ENCODE measurements around the gene PPIB. TPM values are rescaled to one million over a fixed set of nuclear protein-coding genes. Genes with fewer than 3 reads are reported as not detected.

The PPIB gene
- total and polyA plus RNA-seq, 8 donors: 116 to 582 (median 268) TPM

GRCh38 chr15:64209680-64210334 is 47.0 kb upstream of the PPIB start:
- H3K4me1 ChIP-seq: no peaks in the 10 kb centered on the region
- no peaks in the 10 kb centered on the region for H3K27me3 ChIP-seq
- H3K27ac ChIP-seq: no peak overlapping the region
- peak in 1 of 2 donors; percentile 74 for DNase-seq
- no peaks in the 10 kb centered on the region for H3K9me3 ChIP-seq
- peaks cover 0 to 46% (median 40%) of the 10 kb centered on the region in 4 donors for H3K36me3 ChIP-seq
- WGBS, 5 donors: 34 to 46% (median 38%) methylated on average over 3 of the region's 3 CpGs
- TF ChIP-seq POLR2AphosphoS5 (IDR thresholded peaks at IDR 0.05): no peak
- TF ChIP-seq EP300 (IDR thresholded peaks at IDR 0.05): no peak
- no peak for TF ChIP-seq POLR2A (IDR thresholded peaks at IDR 0.05)
- peak in 4 of 7 experiments; percentile 23 to 30 (median 24) for TF ChIP-seq CTCF (IDR thresholded peaks at IDR 0.05)
- no peak overlapping the region for H3K4me3 ChIP-seq
- intact Hi-C loops (cut with DNase I; ENCODE audit: low total_unique reads): loop anchor here (10.0 kb wide), 1 partner anchor 145 kb away; the partner anchor contains the start of gene CSNK1G1

GRCh38 chr15:64205202-64205601 is 42.4 kb upstream of the PPIB start:
- no peak overlapping the region for H3K4me3 ChIP-seq
- intact Hi-C loops (cut with DNase I; ENCODE audit: low total_unique reads): no loop called here
- no peak for DNase-seq
- peaks cover 18 to 60% (median 57%) of the 10 kb centered on the region in 4 donors for H3K36me3 ChIP-seq
- no peaks in the 10 kb centered on the region for H3K27me3 ChIP-seq
- H3K9me3 ChIP-seq: no peaks in the 10 kb centered on the region
- TF ChIP-seq POLR2AphosphoS5 (IDR thresholded peaks at IDR 0.05): no peak
- TF ChIP-seq EP300 (IDR thresholded peaks at IDR 0.05): no peak
- no peak for TF ChIP-seq POLR2A (IDR thresholded peaks at IDR 0.05)
- TF ChIP-seq CTCF (IDR thresholded peaks at IDR 0.05): no peak
- no peaks in the 10 kb centered on the region for H3K4me1 ChIP-seq
- no peak overlapping the region for H3K27ac ChIP-seq

GRCh38 chr15:64197425-64197824 is 34.6 kb upstream of the PPIB start:
- H3K4me1 ChIP-seq: no peaks in the 10 kb centered on the region
- intact Hi-C loops (cut with DNase I; ENCODE audit: low total_unique reads): no loop called here
- H3K9me3 ChIP-seq: no peaks in the 10 kb centered on the region
- peaks cover 6 to 59% (median 54%) of the 10 kb centered on the region in 4 donors for H3K36me3 ChIP-seq
- no peak for DNase-seq
- 76 to 100% (median 87%) methylated on average over 1 of the region's 1 CpG for WGBS, 5 donors
- H3K4me3 ChIP-seq: no peak overlapping the region
- no peak overlapping the region for H3K27ac ChIP-seq
- H3K27me3 ChIP-seq: no peaks in the 10 kb centered on the region
- TF ChIP-seq POLR2AphosphoS5 (IDR thresholded peaks at IDR 0.05) (no peak), CTCF (IDR thresholded peaks at IDR 0.05) (no peak), POLR2A (IDR thresholded peaks at IDR 0.05) (no peak), EP300 (IDR thresholded peaks at IDR 0.05) (no peak)

- no peak overlapping the region for H3K27ac ChIP-seq
- DNase-seq: no peak
- peaks cover 0 to 34% (median 24%) of the 10 kb centered on the region in 4 donors for H3K36me3 ChIP-seq
- WGBS, 5 donors: 77 to 84% (median 80%) methylated on average over 6 of the region's 6 CpGs
- H3K27me3 ChIP-seq: no peaks in the 10 kb centered on the region
- no peaks in the 10 kb centered on the region for H3K9me3 ChIP-seq
- H3K4me3 ChIP-seq: no peak overlapping the region
- TF ChIP-seq POLR2AphosphoS5 (IDR thresholded peaks at IDR 0.05) (no peak), EP300 (IDR thresholded peaks at IDR 0.05) (no peak), POLR2A (IDR thresholded peaks at IDR 0.05) (no peak), CTCF (IDR thresholded peaks at IDR 0.05) (no peak)
- H3K4me1 ChIP-seq: no peaks in the 10 kb centered on the region
- intact Hi-C loops (cut with DNase I; ENCODE audit: low total_unique reads): no loop called here
Measured at GRCh38 chr15:64193971-64194370, 31.1 kb upstream of the PPIB start.

Measured in stomach (tissue), 9 donors.